GM12874 (cell line): ENCODE data around the gene RBM24.

Source experiments
- CTCF ChIP-seq: IDR thresholded peaks from 2 replicates; pipeline ENCODE4 v1.5.1; 2011; ENCODE audit warnings: low read depth, mild to moderate bottlenecking, control low read depth, low read length, moderate library complexity; ENCODE audit not compliant: insufficient read depth

Gene RBM24

GRCh38 chr6:17291778-17292177 lies 10.6 kb downstream of the RBM24 start:
- no peak for TF ChIP-seq CTCF

GRCh38 chr6:17292600-17293133 lies 11.5 kb downstream of the RBM24 start:
- no peak for TF ChIP-seq CTCF

GRCh38 chr6:17293395-17293794 lies 12.2 kb downstream of the RBM24 start:
- TF ChIP-seq CTCF: no peak

GRCh38 chr6:17297271-17298080 lies 16.3 kb downstream of the RBM24 start:
- no peak for TF ChIP-seq CTCF

- TF ChIP-seq CTCF: no peak
Measured at GRCh38 chr6:17298257-17298656, 17.1 kb downstream of the RBM24 start.

- TF ChIP-seq CTCF: no peak
Measured at GRCh38 chr6:17299222-17299621, 18.1 kb downstream of the RBM24 start.

- TF ChIP-seq CTCF: no peak
Measured at GRCh38 chr6:17299750-17300149, 18.6 kb downstream of the RBM24 start.
